Heart right ventricle (tissue), 16 donors: ENCODE measurements around the gene BTBD9. TPM values are rescaled to one million over a fixed set of nuclear protein-coding genes. Genes with fewer than 3 reads are reported as not detected.

Experiments used
- ATAC-seq, 8 donors: fragments of 200-7000 bp; cut with Tn5 transposase; one replicate each; pipeline ENCODE4 v1.9.1; 2020; ENCODE audit warnings: mild to moderate bottlenecking in 8 of 8, moderate library complexity in 8 of 8, moderate number of reproducible peaks in 1 of 8
- DNase-seq, 2 donors: peaks; one replicate each; pipeline ENCODE4 v3.0.0-alpha.2; 2020
- H3K27ac ChIP-seq, 10 donors: fragments of 200-600 bp; sonication (generic) in 2 of 10; one replicate each; pipeline versions ENCODE4 v1.5.0 to v1.8.0; 2020 to 2022; ENCODE audit warnings: mild to moderate bottlenecking in 3 of 10
- H3K27me3 ChIP-seq, 7 donors: fragments of 200-600 bp; one replicate each; pipeline ENCODE4 v1.8.0; 2021 to 2022; ENCODE audit warnings: mild to moderate bottlenecking in 2 of 7
- H3K36me3 ChIP-seq, 9 donors: fragments of 200-600 bp; sonication (generic) in 1 of 9; one replicate each; pipeline versions ENCODE4 v1.5.0 to v1.8.0; 2020 to 2022; ENCODE audit warnings: mild to moderate bottlenecking in 2 of 9
- H3K4me1 ChIP-seq, 9 donors: fragments of 200-600 bp; sonication (generic) in 1 of 9; one replicate each; pipeline versions ENCODE4 v1.5.0 to v1.8.0; 2020 to 2022; ENCODE audit warnings: mild to moderate bottlenecking in 4 of 9
- H3K4me3 ChIP-seq, 10 donors: fragments of 200-600 bp; sonication (generic) in 2 of 10; one replicate each; pipeline versions ENCODE4 v1.5.0 to v1.8.0; 2020 to 2022; ENCODE audit warnings: mild to moderate bottlenecking in 7 of 10, moderate library complexity in 2 of 10
- H3K9me3 ChIP-seq, 11 donors: fragments of 200-600 bp in 10 of 11; sonication (generic) in 2 of 11; one replicate each; pipeline versions ENCODE4 v1.5.0 to v1.8.0; 2013 to 2022; ENCODE audit warnings: mild to moderate bottlenecking in 2 of 11, control low read depth in 1 of 11, moderate library complexity in 1 of 11
- CTCF ChIP-seq, 9 donors: fragments of 200-600 bp; sonication (generic) in 2 of 9; IDR thresholded peaks; one replicate each; pipeline versions ENCODE4 v1.5.0 to v1.8.0; 2021 to 2022; ENCODE audit warnings: antibody characterized with exemption in 9 of 9, mild to moderate bottlenecking in 5 of 9, moderate library complexity in 1 of 9
- WGBS, 2 donors: extraction: QIAGEN DNeasy Blood & Tissue Kit; methylation state at CpG; one replicate each; pipeline ENCODE4 v1.1.7; 2013; ENCODE audit warnings: inconsistent platforms in 1 of 2; 5-methylcytosine and 5-hydroxymethylcytosine counted together
- intact Hi-C, 10 donors: fragments of 100-400 bp; cut with DNase I; formaldehyde crosslinking; loops; one replicate each; pipeline versions ENCODE4 v1.11.1 to v1.14.2; 2022
- polyA plus RNA-seq, 2 donors: library from polyadenylated mRNA; stranded (reverse); fragments of 200-250 nt; gene quantifications; one replicate each; pipeline ENCODE4 v1.2.3, GENCODE V29; 2013
- total RNA-seq, 10 donors: library from RNA; stranded (reverse); fragmentation: NEBNext Ultra II Directional in 3 of 10; extraction: Animal tissue kit (Norgen Biotek cat#: 25700) in 3 of 10; gene quantifications; one replicate each; pipeline versions ENCODE4 v1.2.1 to v1.2.4, GENCODE V29; 2021 to 2023
- donor health status: Arrhythmogenic right ventricular cardiomyopathy.
- donor health status: ischemic (EF 13 %, LVEDD 7.1; RV severe dilation, severe dysfunction).
- donor health status: healthy with polysubstance abuse.
- donor health status: DM: no; HTN: yes; CAD: no.
- donor health status: DM: no; HTN: no; CAD: no.
- donor health status: ischemic (EF 25% LVEDD 6.9; RV normal size, moderate dysfunction).
- donor health status: ischemic (EF 25% LVEDD 5.7; RV mildly dilated, moderate dysfunction).
- donor health status: healthy.
- donor health status: DM: yes; HTN: yes; CAD: no.
- donor health status: Ischemic cardiomyopathy.
- donor health status: ischemic (EF 35%, LVEDD 5.7; RV mildly dilated, moderate dysfunction).
- donor health status: nonischemic (EF 11% LVEDD 7.7; RV severe dilation, severe dysfunction).
- donor health status: DM: yes; HTN: yes; CAD: no.
- donor health status: PGD.
- donor health status: ischemic (EF 29% LVEDD 5.4; RV normal size, mild dysfunction).
- donor health status: nonischemic (EF 23%, LVEDD 6.1; RV moderate dilation, normal function).

BTBD9 gene
- total and polyA plus RNA-seq, 12 donors: 4.2 to 27.7 (median 18.3) TPM

- H3K27me3 ChIP-seq: no peaks in the 10 kb centered on the region
- intact Hi-C loops: no loop called here
- no peak overlapping the region for H3K4me3 ChIP-seq
- no peaks in the 10 kb centered on the region for H3K9me3 ChIP-seq
- DNase-seq (no peak), ATAC-seq (no peak)
- WGBS, 2 donors: 93 to 96% methylated on average over 4 of the region's 4 CpGs
- TF ChIP-seq CTCF (IDR thresholded peaks at IDR 0.05): no peak
- H3K36me3 ChIP-seq: no peaks in the 10 kb centered on the region
- H3K27ac ChIP-seq: no peak overlapping the region
- peaks cover 0 to 8% (median 0%) of the 10 kb centered on the region in 9 donors for H3K4me1 ChIP-seq
Observed at GRCh38 chr6:38220069-38220723, 419.5 kb downstream of the BTBD9 start.

DNA sequence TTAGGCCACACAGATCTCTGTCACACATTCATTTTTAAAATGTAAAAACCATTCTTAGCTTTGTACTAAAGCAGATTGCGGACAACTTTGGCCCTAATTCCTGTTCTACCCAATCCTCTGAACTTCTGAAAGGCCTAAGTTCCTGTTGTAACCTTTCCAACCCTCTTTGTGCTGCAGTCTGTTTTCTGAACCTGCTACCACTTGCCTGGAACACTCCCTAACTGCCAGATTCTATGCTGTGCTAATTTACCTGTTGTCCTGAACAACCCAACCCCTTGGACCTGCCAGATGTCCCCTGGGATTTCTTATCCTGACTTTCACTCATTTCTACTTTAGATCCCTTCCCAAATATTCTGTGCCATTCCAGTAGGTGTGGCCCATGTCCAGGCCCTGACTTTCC is 421.5 kb downstream of the BTBD9 start:
- intact Hi-C loops: no loop called here
- Histone ChIP-seq H3K9me3 (no peaks in the 10 kb centered on the region), H3K4me3 (no peak overlapping the region), H3K27ac (no peak overlapping the region), H3K27me3 (no peaks in the 10 kb centered on the region), H3K36me3 (no peaks in the 10 kb centered on the region), H3K4me1 (peaks cover under 1 to 14% (median 8%) of the 10 kb centered on the region in 9 donors)
- WGBS, 2 donors: 96 to 97% methylated on average over 1 of the region's 1 CpG
- ATAC-seq (no peak), DNase-seq (no peak)
- TF ChIP-seq CTCF (IDR thresholded peaks at IDR 0.05): no peak

GRCh38 chr6:38216451-38216850 is 423.3 kb downstream of the BTBD9 start:
- WGBS, 2 donors: 92 to 94% methylated on average over 3 of the region's 3 CpGs
- peaks cover 12 to 31% (median 20%) of the 10 kb centered on the region in 9 donors for H3K4me1 ChIP-seq
- DNase-seq (no peak), ATAC-seq (no peak)
- no peaks in the 10 kb centered on the region for H3K27me3 ChIP-seq
- H3K9me3 ChIP-seq: no peaks in the 10 kb centered on the region
- H3K4me3 ChIP-seq: no peak overlapping the region
- intact Hi-C loops: no loop called here
- TF ChIP-seq CTCF (IDR thresholded peaks at IDR 0.05): no peak
- H3K36me3 ChIP-seq: no peaks in the 10 kb centered on the region
- H3K27ac ChIP-seq: no peak overlapping the region

- ATAC-seq (no peak), DNase-seq (no peak)
- peaks cover 12 to 31% (median 20%) of the 10 kb centered on the region in 9 donors for H3K4me1 ChIP-seq
- no peaks in the 10 kb centered on the region for H3K9me3 ChIP-seq
- H3K27ac ChIP-seq: no peak overlapping the region
- H3K36me3 ChIP-seq: no peaks in the 10 kb centered on the region
- TF ChIP-seq CTCF (IDR thresholded peaks at IDR 0.05): no peak
- 84 to 87% methylated on average over 5 of the region's 5 CpGs for WGBS, 2 donors
- intact Hi-C loops: no loop called here
- no peaks in the 10 kb centered on the region for H3K27me3 ChIP-seq
- H3K4me3 ChIP-seq: no peak overlapping the region
Observed at GRCh38 chr6:38215651-38216311, 423.9 kb downstream of the BTBD9 start.
